GM12865 (cell line): ENCODE results near the gene SMTN.

ENCODE experiments used
- DNase-seq: peaks from one replicate; pipeline ENCODE4 v3.0.0; 2010; ENCODE audit warnings: low read depth
- H3K4me3 ChIP-seq: 2 replicates; pipeline ENCODE4 v1.5.1; 2011; ENCODE audit warnings: mild to moderate bottlenecking, low read depth, low read length, control low read depth
- TF ChIP-seq, protein P1 (sequence below): IDR thresholded peaks from 2 replicates; pipeline ENCODE4 v1.5.1; 2011; ENCODE audit warnings: low read length, control low read depth, low read depth, inconsistent platforms; ENCODE audit not compliant: insufficient read depth; ENCODE audit errors: missing control alignments

SMTN gene

GRCh38 chr22:31083923-31084810 is 3.0 kb downstream of the SMTN start:
- H3K4me3 ChIP-seq, result peak overlapping the region; percentile 91
- peak; percentile 31 for DNase-seq
- TF ChIP-seq, protein P1, sequence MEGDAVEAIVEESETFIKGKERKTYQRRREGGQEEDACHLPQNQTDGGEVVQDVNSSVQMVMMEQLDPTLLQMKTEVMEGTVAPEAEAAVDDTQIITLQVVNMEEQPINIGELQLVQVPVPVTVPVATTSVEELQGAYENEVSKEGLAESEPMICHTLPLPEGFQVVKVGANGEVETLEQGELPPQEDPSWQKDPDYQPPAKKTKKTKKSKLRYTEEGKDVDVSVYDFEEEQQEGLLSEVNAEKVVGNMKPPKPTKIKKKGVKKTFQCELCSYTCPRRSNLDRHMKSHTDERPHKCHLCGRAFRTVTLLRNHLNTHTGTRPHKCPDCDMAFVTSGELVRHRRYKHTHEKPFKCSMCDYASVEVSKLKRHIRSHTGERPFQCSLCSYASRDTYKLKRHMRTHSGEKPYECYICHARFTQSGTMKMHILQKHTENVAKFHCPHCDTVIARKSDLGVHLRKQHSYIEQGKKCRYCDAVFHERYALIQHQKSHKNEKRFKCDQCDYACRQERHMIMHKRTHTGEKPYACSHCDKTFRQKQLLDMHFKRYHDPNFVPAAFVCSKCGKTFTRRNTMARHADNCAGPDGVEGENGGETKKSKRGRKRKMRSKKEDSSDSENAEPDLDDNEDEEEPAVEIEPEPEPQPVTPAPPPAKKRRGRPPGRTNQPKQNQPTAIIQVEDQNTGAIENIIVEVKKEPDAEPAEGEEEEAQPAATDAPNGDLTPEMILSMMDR, result no peak

GRCh38 chr22:31084811-31085492 is 3.8 kb downstream of the SMTN start:
- TF ChIP-seq, protein P1, result peak; percentile 89
- H3K4me3 ChIP-seq, result peak overlapping the region; percentile 91
- DNase-seq, result peak; percentile 95

- no peak for DNase-seq
- H3K4me3 ChIP-seq, result peak overlapping the region; percentile 91
- TF ChIP-seq, protein P1, result no peak
Observed at GRCh38 chr22:31085493-31085824, 4.3 kb downstream of the SMTN start.

GRCh38 chr22:31085928-31086327 is 4.8 kb downstream of the SMTN start:
- H3K4me3 ChIP-seq, result no peak overlapping the region
- no peak for DNase-seq
- TF ChIP-seq, protein P1, result no peak

- TF ChIP-seq, protein P1, result no peak
- no peak for DNase-seq
- no peak overlapping the region for H3K4me3 ChIP-seq
Observed at GRCh38 chr22:31086703-31087330, 5.7 kb downstream of the SMTN start.

DNA sequence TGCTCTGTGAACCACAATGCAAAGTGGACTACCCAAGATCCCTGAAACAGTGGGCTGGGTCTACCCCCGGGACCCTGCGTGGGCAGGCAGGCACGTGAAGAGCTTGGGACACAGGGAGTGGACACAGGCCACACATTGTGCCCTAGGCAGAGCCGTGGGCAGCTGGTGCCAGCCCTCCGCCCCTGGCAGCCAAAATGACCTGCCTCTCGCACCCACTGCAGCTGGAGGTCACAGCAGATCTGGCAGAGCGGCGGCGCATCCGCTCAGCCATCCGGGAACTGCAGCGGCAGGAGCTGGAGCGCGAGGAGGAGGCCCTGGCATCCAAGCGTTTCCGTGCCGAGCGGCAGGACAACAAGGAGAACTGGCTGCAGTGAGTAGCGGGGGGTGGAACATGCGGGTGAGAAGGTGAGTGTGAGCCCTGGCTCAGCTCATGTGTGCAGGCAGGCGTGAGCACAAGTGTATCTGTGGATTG is 6.7 kb downstream of the SMTN start:
- TF ChIP-seq, protein P1, result no peak
- no peak for DNase-seq
- no peak overlapping the region for H3K4me3 ChIP-seq
